DMS114 treated with DMSO at 0.1 percent for 48 hours (cell line): Measurements from ENCODE around the gene PHB1.
"Not testable (repeated sequence)": the region's sequence is repeated elsewhere in the genome, so short reads cannot be mapped to it uniquely, and the experiment has no call there.

Experiments used
- DNase-seq: peaks from one replicate; lab custom pipeline; 2025; ENCODE audit not compliant: unreplicated experiment; lab: John Stamatoyannopoulos, UW

PHB1 gene

DNA sequence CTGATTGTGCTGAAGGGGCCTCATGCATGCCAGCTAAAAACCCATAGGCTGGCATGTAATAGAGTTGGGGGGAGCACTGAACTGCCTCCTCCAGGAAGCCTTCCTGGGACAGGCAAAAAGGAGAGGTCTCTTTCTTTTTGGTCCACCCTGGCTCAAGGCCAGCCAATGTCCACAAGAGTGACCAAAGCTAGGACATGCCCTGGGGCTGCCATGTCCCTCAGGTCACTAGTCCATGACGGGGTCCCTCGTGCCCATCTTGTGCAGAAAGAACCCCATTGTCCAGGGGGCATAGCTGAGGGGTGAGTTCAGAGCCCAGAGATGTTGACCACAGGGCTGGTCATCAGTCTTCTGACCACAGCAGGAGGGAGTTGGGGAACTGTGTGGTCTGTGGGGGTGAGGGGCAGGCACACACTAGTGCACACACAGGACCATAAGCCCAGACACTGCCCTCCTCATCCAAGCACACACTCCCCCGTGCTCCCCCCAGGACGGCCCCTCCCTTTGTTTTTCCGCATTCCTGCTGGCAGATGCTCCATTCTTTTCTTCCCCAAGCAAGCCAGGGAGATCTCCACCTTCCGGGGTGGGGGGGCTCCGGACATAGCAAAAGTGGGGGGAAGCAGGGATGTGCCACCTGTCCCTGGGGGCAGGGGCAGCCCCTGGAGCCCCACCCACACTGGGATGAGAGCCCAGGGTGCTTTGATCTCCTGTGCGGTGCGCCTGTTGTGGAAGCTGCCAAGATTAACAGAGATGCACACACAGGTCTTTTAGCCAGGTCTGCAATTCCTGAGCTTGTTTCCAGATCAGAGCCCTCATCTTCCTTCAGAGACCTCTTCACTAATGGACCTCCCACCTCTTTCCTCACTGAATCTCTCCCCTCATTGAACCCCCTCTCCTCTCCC is 25.2 kb upstream of the PHB1 start:
- DNase-seq: no peak

DNA sequence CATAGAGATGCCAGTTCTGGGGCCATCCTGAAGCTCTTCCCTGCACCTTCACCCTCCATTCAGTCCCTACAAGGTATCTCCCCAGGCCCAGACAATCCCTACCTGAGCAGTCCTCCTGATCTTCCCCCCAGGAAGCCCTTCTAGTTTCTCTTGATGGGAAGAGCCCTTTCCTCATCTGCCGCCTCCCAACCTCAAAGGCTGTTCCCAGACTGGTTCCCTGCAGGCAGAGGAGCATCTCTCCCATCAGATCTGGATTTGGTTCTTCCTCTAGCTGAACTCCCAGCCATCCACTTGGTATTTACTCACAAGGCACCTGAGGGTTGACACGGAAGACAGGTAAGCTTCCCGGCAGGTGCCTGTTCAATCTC is 24.6 kb upstream of the PHB1 start:
- no peak for DNase-seq

- DNase-seq: no peak
These were observed 24.0 kb upstream of the PHB1 start for GRCh38 chr17:49438436-49439278.

DNA sequence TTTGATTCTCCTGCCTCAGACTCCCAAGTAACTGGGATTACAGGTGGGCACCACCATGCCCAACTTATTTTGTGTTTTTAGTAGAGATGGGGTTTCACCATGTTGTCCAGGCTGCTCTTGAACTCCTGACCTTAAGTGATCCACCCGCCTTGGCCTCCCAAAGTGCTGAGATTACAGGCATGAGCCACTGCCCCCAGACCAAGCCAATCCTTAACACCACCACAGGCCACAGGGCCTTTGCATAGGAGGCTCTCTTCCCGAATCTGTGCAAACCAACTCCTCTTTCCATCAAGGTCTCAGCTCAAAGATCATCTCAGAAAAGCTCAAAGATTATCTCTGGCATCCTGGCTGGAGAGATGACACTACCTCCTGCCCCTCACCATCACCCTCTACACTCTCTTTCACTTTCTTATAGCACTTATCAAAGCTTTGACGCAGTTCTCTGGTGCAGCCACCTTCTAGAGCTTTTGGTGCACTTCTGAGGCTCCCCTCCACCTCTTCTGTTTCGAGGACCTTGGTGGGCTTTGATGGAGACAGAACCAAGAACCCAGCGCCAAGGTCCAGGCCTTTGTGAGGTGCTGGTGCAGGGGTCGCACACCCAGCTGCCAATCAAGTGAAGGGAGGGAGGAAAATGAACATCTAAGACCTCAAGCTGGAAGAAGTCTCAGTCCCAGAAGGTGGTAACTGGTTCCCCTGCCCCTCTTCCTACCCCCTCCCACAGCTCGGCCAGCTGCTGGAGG is 23.2 kb upstream of the PHB1 start:
- no peak for DNase-seq

DNA sequence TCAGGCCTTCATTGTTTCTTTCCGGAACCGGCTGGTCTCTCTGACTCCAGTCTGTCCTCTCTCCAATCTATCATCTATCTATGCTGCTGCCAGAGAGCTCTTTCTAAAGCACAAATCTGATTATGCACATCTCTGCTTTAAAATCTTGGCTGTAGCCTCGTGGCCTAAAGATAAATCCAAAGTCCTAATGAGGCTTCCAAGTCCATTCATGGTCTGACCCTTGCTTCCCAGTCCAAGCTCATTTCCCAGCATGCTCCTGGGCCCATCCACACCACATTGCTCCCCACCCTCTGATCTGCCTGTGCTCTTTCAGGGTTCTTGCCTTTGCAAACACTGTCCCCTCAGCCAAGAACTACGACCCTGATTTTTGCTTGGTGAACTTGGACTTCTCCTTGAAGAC is 21.5 kb upstream of the PHB1 start:
- no peak for DNase-seq

- DNase-seq: no peak
These were observed 21.0 kb upstream of the PHB1 start for GRCh38 chr17:49435671-49436029.

DNA sequence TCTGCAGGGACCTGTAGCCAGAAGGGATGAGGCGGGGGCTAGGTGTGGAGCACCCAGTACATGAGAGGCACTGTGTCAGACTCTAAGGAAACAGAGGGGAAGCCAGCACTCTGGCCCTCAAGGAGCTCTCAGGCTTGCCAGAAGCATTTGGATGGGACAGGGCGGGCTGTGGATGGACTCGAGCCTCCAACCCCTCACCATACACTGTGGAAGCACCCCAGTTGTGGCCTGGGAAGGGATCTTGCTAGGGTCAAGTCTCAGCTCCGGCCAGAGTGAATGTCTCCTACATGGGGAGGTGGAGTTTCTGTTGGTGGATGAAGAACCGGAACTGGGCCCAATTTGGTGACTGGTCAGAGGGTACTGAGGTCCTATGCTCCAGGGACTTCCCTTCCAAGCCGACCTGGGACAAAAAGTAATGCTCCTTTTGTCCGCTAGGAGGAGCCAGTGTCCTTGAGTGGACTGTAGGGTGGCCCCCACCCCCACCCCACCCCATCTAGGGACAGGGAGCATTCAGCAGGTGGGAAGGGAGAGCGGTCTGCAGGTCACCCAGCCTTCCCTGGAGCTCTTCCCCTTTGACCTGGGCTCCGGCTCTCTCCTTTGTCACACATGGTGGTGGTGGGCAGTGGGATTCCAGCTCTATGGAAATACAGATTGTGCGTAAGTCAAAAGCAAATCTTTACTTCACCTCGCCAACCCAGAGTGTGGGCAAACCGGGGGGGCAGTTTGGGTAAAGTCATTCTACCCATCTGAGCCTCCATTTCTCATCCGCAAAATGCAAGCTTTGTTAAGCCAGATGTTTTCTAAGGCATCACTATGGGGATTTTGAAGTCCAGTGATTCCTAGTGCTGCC is 20.4 kb upstream of the PHB1 start:
- DNase-seq: peak; percentile 23

GRCh38 chr17:49433000-49433694 is 18.5 kb upstream of the PHB1 start:
- DNase-seq: no peak

GRCh38 chr17:49431743-49432142 is 17.1 kb upstream of the PHB1 start:
- DNase-seq: no peak

GRCh38 chr17:49425004-49425286 is 10.3 kb upstream of the PHB1 start:
- DNase-seq: no peak

DNA sequence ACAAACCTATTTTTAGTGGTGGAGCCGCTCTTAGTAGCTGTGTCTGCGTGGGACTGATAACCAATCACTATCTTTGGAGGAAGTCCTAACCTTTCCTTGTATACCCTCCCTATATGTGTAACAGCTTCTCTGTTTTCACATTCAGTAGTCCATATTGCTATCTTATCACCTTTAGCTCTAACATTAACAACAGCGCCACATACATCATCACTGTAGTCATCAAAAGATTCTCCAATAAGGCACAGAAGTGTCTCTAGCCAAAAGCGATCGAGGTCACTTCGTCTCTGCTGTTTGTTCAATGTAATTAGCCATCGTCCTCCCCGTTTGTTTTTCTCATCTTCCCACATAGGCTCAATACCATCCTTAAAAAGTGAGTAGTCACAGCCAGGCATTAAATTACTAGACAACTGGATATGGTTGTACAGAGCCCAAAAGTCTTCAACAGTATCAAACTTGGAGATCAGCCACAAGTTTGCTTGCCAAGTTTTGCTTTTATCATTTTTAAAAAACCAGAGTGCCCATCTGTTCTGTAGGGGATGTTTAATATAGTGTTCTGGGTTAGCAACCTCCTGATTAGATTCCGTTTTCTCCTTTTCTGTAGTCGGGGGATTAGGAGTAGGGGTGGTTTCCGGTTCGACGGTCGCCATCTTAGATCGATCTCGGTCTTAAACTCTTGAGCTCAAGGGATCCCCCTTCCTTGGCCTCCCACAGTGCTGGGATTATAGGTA is 9.8 kb upstream of the PHB1 start:
- not testable (repeated sequence) for DNase-seq

DNA sequence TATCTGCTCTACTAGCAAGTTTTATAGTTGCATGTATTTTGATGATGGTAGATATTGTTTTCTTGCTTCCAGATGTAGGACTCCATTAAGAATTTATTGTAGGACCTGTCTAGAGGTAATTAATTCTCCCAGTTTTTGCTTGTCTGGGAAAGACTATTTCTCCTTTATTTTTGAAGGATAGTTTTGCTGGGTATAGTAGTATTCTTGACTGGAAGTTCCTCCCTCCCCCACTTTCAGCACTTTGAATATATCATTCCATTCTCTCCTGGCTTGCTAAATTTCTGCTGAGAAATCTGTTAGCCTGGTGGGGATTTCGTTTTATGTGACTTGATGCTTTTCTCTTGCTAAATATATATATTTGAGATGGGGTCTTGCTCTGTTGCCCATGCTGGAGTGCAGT is 8.0 kb upstream of the PHB1 start:
- DNase-seq: no peak

GRCh38 chr17:49419761-49420160 is 5.1 kb upstream of the PHB1 start:
- DNase-seq: not testable (repeated sequence)

GRCh38 chr17:49418754-49419740 is 4.4 kb upstream of the PHB1 start:
- not testable (repeated sequence) for DNase-seq

DNA sequence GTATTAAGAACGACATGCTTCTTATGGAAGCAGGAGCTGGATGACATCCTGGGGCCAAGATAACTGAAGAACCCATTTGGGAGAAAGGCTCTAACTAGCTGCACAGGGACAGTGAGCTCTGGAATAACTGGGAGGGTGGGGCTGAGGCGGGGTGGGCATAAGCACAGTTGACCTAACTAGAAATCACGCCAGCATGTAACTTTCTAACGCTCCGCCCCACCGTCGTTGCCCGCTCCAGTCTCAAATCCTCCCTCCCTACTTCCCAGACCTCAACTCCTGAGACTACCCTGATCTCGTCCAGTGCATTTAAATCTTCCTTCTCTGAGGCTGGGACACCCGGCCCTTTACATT is 436 bp downstream of the PHB1 start:
- DNase-seq: no peak

DNA sequence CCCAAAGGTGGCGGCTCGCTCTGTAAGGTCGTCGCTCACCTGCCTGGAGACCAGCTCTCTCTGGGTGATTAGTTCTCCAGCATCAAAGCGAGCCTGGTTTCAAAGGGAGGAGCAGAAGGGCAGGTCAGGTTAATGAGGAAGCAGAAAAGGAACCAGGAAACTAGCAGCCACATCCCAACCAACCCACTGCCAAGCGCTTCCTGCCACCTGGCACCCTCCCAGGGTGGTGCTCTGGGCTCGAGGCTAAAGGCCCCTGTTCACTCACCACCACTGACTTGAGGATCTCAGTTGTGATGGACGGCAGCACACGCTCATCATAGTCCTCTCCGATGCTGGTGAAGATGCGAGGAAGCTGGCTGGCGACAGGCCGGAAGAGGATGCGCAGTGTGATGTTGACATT is 5.6 kb downstream of the PHB1 start:
- DNase-seq: no peak

- peak; percentile 42 for DNase-seq
These were observed 6.6 kb downstream of the PHB1 start for GRCh38 chr17:49407981-49408501.

DNA sequence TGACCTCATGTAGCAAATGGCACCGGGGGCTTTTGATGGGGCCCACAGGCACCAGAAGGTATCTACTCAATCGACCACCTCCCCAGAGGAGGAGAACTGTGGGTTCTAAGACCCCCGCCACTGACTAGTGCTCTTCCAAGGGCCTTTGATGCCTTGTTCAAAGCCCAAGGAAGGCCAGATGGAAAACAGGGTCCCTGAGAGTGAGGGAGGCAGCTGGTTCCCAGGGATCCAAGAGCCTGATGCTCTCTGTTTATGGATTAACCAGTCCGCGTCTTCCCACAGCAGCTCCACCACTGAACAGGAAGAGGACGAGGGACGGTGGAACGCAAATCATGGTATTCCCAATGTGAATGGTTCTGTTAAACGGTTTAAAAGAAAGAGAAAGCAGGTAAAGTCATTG is 7.6 kb downstream of the PHB1 start:
- DNase-seq: no peak
